22Rv1 (cell line): Measurements from ENCODE around the gene PRAC2.

Experiments
- CTCF ChIP-seq: fragments of 450-650 bp; IDR thresholded peaks from 2 replicates; pipeline ENCODE4 v1.5.1; 2017; ENCODE audit warnings: mild to moderate bottlenecking
- ZFX ChIP-seq: fragments of 450-650 bp; IDR thresholded peaks from 2 replicates; pipeline ENCODE4 v1.6.1; 2017; ENCODE audit warnings: antibody characterized with exemption, borderline replicate concordance

GRCh38 chr17:48724251-48725003, 1.4 kb downstream of the PRAC2 start:
- TF ChIP-seq CTCF (peak; percentile 86), ZFX (no peak)
